ENCODE data around the gene WDCP.
"Not testable (repeated sequence)": the region's sequence is repeated elsewhere in the genome, so short reads cannot be mapped to it uniquely, and the experiment has no call there.

WDCP gene

DNA sequence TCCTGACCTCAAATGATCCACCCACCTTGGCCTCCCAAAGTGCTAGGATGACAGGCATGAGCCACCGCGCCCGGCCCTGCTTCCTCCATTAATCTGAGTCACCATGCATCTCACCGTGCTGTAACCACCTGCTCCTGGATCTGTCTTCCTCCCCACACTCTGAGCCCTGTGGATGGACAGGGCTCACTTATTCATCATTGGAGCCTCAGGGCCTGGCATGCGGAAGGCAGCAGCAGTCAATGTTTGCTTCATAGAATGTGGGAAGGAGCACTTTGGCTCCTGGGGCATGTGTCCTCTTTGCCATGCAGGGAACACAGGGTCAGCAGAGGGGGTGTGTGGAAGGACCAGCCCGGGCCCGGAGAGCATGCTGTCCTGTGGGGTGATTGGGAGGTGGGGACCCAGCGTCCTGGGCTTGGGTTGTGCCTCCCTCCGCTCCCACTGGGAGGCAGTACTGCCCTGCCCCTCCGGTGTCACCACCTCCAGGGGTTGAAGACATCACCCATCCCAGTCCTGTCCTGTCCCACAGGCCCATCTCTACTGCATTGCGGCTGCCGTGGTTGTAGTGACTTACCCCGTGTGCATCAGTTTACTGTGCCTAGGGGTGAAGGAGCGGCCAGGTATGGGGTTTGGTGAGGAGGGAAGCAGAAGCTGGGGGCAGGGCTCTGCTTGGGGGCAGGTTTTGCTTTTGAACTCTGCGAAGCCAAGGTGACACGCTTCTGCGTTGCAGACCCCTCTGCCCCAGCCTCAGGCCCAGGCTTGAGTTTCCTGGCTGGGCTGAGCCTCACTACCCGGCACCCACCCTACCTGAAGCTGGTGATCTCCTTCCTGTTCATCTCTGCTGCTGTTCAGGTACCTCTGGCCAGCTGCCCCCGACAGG, 25.8 kb downstream of the WDCP start:
- no peak for DNase-seq

DNA sequence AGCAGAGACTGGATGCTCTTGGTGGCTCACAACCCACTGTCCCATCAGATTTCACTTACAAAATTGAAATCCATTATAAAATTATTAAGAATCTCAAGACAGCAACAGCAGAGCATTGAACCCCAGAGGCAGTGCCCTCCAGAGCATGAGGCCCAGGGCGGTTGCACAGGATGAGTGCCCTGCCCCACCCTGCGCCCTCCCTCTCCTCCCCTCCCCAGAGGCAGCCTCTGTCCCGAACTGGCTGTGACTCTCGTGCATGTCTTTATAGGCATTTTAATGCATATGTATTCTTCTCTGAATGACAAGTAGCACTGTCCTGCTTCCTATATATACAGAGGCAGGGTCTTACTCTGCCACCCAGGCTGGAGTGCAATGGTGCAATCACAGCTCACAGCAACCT, 26.9 kb downstream of the WDCP start:
- no peak for DNase-seq

DNA sequence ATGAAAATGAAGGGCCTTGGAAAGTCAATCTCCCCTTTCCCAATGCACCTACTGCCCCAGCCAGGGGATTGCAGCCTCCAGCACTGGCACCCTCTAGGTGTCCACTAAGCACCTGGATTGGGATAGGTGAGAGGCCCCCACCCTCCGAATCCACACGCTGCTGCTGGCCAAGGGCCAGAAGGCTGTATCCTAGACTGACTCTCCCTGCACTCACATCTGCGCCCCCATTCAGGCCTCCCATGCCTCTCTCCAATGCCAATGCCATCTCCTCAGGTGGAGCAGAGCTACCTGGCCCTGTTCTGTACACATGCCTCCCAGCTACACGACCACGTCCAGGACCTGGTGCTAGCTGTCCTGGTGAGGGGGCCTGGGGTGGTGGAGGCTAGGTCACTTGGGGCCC, 27.5 kb downstream of the WDCP start:
- DNase-seq, result no peak

DNA sequence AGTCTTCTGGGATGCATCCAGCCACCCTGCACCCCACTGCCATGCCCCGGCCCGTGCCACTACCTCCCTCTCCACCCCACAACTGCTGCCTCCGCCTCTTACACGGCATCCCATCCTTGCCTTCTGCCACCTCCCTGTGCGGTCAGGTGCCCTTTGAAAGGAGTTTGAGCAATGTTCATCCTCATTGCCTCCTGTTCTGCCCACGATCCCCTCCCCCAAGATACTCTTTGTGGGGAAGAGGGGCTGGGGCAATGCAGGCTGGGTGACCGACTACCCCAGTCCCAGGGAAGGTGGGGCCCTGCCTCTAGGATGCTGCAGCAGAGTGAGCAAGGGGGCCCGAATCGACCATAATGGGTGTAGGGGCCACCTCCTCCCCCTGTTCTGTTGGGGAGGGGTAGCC, 28.9 kb downstream of the WDCP start:
- no peak for DNase-seq

DNA sequence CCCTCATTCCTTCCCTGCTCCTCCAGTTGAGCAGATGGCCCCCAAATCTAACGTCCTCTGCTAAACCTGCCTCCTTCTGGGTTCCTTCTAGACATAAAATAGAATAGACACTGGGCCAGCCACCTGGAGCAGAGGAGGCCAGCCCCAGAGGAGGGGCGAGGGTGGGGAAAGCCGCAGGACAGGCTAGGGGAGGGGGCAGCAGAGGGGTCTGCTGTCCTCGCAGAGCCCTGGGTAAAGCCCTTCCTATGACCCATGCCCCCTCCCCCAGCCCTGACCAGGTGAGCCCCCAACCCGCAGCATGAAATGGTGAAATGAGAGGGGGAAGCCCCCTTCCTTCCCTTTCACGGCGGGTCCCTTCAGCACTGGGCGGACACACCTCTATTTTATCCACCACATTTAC, 29.5 kb downstream of the WDCP start:
- no peak for DNase-seq

DNA sequence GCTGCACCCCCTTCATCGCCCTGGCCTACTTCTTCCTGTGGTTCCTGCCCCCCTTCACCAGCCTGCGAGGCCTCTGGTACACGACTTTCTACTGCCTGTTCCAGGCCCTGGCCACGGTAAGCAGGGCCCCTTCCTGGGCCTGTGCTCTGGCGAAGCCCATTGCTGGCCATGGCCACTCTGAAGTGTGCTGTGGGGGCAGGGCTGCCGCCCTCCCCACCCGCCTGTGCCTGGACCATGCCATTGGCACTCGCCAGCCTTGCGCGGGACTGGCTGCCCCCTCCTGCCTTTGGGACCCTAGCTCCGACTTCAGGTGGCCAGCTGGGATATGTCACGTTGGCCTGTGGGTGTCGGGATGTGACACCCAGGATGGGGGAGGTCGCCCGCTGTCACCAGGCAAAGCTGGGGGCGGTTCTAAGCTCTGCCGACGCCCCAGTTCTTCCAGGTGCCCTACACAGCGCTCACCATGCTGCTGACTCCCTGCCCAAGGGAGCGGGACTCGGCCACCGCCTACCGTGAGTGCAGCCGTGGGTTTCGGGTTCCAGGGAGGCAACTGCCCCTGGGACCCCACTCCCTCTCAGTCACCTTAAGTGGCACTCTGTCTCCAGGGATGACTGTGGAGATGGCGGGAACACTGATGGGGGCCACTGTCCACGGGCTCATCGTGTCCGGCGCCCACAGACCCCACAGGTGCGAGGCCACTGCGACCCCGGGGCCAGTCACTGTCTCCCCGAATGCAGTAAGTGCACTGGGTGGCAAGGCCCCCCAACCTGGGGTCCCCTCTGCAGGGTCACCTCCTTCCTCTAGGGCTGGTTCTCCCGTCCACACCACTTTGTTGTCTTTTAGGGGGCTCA, 30.1 kb downstream of the WDCP start:
- DNase-seq, result no peak

DNA sequence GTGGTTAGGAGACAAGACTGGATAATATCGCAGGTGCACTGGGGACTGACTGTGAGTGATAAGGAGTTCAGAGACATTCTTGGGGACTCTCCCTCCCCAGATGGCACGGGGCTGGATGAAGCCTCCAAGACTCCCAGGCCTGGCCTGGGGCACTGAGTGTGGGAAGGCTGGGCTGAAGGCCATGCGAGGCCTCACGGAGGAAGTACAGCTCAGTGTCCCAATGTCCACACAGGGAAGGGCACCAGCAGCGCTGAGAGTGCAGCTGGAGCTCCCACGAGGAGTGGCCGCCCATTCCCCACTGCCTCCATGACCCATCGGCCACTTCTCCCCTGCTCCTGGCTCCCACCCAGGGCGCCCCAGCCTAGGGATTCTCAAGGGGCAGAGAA, 30.8 kb downstream of the WDCP start:
- DNase-seq, result no peak

DNA sequence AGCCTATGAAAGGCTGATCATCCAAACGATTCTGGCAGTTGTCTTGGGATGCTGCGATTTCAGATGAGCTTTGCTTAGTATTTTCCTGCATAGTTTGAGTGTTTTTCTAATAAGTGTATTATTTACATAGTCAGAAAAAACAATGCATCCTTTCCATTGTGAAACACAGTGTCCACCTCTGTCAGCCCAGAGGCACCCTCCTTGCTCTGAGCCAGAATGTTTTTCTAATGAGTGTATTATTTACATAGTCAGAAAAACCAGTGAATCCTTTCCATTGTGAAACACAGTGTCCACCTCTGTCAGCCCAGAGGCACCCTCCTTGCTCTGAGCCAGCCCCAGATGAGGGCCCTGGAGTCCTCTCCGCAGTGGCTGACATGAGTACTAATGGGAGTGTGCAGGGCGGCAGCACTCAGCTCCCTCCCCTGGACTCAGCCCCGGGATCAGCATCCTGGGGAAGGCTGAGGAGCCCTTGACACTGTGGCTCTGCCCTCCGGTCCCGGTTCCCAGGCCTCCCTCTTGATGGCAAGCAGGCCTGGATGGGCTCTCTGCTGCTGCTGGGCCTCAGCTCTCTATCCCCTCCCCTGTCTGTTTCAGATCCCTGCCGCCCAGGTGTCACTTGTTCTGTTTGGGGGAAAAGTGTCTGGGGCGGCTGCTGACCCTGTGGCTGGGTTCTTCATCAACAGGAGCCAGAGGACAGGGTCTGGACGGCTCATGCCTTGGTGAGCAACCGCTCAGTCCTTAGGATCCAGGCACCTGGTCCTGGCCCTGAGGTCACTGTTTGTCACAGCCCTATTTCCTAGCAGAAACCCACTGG, 31.4 kb downstream of the WDCP start:
- DNase-seq, result peak; percentile 8

DNA sequence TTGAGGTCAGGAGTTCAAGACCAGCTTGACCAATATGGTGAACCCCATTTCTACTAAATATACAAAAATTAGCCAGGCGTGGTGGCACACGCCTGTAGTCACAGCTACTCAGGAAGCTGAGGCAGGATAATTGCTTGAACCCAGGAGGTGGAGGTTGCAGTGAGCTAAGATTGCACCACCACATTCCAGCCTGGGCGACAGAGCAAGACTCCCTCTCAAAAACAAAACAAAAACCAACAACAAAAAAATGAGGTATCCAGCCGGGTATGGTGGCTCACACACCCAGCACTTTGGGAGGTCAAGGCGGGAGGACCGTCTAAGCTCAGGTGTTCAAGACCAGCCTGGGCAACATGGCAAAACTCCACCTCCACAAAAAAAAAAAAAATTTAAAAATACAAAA, 32.3 kb downstream of the WDCP start:
- DNase-seq, result not testable (repeated sequence)

DNA sequence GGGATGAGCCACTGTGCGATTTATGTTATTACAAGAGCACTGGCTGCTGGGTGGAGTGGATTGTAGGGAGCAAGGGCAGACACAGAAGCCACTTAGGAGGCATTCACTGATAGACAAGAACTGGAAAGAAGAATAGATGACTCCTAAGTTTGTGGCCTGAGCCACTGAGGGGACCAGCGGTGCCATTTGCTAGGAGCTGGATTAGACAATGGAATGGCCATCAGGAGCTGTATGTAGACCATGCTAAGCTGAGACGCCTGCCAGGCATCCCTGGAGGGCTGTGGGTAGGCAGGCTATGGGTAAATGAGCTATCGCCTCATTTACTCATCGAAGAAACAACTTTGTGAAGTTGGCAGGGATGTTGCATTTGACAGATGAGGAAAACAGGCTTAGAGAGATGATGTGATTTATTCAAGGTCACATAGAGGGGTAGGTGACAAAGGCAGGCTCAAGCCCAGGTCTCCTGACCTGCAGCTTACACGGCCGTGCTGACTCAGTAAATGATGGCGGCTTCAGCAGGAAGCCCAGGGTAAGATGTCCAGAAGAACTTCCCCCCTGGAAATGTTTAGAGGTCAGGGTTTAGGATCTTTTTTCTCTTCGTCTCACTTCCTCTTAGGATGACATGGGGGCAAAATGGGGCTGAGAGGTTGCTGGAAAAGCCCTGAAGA, 34.5 kb downstream of the WDCP start:
- DNase-seq, result no peak

DNA sequence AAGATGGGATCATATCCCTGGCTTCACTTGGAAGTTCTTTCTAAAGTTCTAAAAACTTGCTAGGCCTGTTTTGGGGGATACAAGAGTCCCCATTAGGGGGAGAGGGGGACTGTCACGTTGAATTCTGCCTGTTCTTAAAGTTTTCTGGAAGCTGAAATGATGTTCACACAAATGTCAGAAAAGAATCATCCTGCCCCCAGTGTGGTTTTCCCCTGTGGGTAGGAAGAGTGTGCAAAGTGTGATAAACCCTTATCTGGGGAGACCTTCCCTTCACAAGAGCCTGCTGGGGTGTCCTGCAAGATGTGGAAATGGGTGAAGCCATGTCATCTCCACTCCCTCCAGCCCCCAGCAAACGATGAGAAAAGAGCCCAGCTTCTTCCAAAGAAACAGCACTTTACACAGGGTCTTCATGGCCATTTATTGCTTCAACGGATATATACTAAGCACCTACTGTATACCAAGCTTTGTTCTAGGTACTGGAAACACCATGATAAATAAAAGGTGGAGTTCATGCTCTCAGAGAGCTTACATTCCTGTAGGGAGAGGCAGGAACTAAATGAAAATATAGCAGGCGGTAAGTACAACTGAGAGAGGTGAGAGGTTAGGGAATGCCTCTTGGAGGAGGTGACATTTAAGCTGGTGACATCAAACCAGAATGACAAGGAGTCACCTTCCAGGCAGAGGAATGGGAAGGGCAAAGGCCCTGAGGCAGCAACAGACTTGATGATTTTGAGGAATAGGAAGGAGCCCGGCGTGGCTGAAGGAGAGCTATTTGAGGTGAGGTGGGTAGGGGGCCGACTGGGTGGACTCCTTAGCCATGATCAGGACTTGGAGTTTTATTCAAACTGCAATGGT, 35.7 kb downstream of the WDCP start:
- DNase-seq, result no peak

DNA sequence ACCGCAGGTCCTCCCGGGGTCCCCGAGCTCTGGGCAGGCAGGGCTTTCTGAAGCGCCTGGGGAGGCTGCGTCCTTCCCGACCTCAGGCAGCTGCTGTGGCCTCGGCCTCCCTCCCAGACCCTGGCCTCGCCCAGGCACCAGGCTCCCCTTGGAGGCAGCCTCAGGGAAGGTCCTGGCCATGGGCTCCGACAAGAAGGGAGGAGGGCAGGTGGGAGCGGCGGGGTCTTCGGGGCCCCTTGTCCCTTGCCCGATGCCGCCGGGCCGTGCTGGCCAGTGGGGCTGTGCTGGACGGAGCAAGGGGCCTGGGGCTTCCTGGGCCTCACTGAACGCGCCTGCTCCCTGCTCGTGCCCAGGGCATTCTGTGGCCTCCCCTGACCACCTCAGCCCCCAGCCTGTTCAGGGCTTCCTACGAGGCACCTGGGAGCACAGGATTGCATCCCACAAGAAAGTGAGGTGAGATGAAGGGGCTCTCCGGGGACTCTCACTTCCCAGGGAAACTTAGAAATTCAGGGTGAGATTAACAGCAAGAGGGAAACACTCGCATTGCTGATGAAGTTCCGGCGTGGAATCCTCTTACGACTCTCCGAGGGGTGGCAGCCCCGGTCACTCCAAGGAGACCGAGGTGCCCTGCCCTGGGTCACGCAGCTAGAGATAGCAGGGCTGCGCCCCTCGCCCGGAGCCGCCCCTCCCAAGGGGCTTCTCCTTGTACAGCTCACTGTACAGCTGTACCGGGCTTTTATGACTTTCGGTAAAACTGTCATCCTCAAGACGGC, 36.5 kb downstream of the WDCP start:
- DNase-seq, result no peak

DNA sequence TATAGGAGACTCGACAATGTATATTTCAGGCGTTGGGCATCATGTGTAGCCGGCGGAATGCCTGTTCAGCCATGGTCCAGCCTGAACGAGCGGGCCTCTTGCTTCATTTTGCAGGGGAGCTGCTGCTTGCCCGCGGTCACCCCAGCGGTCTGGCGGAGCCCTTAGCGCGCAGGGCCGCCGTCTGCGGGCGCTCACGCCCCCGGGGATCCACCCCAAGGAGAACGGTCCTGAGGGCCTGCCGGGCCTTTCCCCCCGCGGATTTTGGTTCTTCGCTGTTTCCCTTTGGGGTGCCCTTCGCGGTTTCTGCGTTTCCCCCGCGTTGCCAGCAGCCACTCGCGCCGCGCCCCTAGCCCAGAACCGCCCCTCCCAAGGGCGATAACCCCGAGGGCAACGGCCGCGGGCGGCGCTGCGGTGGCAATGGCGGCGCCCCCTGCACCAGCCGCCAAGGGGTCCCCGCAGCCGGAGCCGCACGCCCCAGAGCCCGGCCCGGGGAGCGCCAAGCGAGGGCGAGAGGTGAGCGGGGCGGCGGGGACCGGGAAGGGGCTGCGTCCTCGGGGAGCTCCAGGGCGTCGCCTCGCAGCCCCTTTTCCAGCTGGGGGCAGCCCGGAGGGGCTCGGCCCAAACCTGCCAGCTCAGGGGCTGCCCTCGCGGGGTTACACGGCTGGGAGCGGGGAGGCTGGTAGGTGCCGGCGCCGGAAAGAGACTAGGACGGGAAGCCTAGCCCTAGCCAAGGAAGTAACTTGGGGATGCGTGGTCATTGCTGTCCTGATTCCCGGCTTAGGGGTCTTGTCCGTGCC, 37.3 kb downstream of the WDCP start, which contains the start of gene MFSD2B:
Gene MFSD2B, plus strand, starts transcription at position 406 of the 797 bp plus-strand sequence. Its CDS starts 12 bp downstream, at position 418.
- DNase-seq, result no peak

DNA sequence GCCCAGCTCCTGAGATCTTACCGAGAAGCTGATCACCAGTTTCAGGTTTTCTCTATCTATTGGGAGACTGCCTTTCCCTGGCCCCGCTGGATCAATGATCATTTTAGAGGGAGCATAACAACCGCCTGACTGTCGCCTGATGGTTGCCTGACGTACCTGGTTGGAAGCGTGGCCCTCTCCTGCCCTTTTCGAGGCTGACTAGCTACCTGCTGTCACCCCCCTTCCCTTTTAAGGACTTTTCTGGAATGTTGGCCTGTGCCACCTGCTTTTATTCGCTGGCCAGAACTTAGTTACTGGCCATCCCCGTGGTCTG, 37.9 kb downstream of the WDCP start:
- no peak for DNase-seq

DNA sequence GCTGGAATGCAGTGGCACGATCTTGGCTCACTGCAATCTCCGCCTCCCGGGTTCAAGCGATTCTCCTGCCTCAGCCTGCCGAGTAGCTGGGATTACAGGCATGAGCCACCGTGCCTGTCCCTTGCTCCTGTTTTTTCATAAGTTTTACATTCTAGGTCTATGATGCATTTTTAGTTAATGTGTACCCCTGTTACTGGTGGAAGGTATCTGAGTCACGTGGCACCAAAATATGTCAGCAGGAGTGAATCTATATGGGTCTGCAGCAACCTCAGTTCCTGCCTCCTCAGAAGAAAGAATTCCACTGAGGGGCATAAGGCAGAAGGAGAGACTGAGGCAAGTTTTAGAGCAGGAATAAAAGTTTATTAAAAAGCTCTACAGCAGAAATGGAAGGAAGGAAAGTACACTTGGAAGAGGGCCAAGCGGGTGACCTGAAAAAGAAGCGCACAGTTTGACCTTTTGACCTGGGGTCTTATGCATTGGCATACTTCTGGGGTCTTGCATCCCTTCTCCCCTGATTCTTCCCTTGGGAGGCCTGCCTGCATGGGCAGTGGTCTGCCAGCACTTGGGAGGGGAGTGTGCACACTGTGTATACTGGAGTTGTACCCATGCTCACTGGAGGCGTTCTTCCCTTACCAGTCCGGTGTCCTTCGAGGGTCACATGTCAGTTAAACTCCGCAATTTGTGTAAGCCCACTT, 38.4 kb downstream of the WDCP start:
- no peak for DNase-seq

DNA sequence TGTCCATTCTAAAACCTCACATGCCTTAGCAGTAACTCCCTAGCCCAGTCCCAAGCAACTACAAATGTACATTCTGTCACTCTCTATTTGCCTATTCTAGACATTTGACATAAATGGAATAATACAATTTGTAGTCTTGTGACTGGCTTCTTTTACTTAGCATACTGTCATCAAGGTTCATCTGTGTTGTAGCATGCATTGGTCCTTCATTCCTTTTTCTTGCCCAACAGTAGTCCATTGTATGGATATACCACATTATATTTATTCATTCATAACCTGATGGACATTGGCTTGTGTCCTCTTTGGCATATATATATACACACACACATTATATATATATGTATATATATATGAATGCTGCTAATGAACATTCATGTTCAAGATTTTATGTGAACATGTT, 39.5 kb downstream of the WDCP start:
- DNase-seq, result no peak

DNA sequence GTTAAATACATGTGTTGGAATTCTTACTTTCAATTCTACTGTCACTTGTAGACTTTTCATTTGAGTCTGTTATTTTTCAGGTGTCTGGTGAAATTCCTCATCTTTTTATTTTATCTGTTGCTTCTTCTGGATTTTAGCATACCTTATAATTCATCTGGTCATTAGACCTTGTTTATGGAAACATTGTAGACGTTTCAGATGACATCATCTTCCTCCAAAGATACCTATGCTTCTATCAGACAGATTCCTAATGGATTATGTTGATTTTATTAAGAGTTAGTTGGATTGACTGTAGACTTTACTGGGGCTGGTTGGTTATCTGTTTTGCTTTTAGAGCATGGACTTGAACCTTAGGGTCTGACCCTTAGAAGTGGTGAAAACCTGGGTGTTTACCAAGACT, 52.6 kb downstream of the WDCP start:
- no peak for DNase-seq

DNA sequence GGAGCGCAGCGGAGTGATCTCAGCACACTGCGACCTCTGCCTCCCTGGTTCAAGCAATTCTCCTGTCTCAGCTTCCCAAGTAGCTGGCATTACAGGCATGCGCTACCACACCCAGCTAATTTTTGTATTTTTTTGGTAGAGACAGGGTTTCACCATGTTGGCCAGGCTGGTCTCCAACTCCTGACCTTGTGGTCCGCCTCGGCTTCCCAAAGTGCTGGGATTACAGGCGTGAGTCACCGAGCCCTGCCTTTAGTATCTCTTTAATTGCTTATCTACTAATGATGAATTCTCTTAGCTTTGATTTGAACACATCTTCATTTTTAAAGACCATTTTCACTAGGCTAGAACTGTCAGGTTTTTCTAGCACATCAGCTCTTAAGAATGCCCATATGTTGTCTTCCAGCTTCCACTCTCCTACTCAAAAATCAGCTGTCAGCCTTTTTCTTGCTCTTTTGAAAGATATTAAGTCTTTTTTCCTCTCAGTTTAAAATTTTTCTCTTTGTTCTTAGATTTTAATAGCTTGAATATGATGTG, 53.4 kb downstream of the WDCP start:
- DNase-seq, result no peak

DNA sequence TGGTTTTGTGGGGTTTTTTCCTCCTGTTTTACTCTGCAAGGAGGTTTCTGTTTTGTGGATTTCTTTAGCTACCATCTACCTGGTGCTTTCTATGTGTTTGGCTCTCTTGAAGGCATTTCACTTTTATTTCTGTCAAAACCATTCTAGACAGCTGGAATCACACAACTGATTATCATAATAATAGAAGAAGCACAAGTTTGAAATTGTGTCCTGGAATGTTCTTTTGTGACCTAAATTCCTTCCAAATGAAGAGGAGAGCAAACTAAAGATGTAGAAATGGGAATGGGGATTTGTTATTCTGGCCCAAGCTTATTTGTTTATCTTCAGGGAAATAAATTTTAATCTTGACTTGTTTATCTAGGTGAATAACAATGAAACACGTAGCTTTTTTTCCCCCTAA, 54.3 kb downstream of the WDCP start:
- DNase-seq, result no peak
